Neural cell (in vitro differentiated cells): Measurements from ENCODE around the gene COX14. TPM values are rescaled to one million over a fixed set of nuclear protein-coding genes. Genes with fewer than 3 reads are reported as not detected.

ENCODE experiments used
- H2AFZ ChIP-seq: fragments of 200-600, 300-800 bp; sonication (generic), shearing (Covaris generic); 2 replicates; pipeline ENCODE4 v1.6.0; 2014; ENCODE audit warnings: low read depth, mild to moderate bottlenecking, antibody characterized with exemption, low read length, moderate library complexity
- H3F3A ChIP-seq: fragments of 200-600 bp; shearing (Covaris generic); 2 replicates; pipeline ENCODE4 v1.6.1; 2016; ENCODE audit warnings: mild to moderate bottlenecking, moderate library complexity, mixed read lengths, antibody characterized with exemption, low read length; ENCODE audit not compliant: insufficient read depth, poor library complexity, severe bottlenecking
- H3K27ac ChIP-seq: fragments of 200-600, 300-800 bp; sonication (generic), shearing (Covaris generic); 2 replicates; pipeline ENCODE4 v1.5.1; 2014; ENCODE audit warnings: mild to moderate bottlenecking, low read length, moderate library complexity
- H3K27me3 ChIP-seq: fragments of 300-800, 200-600 bp; sonication (generic), shearing (Covaris generic); 2 replicates; pipeline ENCODE4 v1.6.0; 2014; ENCODE audit warnings: mild to moderate bottlenecking, low read depth, low read length, moderate library complexity; ENCODE audit not compliant: insufficient read depth
- H3K36me3 ChIP-seq: fragments of 300-800, 200-600 bp; sonication (generic), shearing (Covaris generic); 2 replicates; pipeline ENCODE4 v1.5.1; 2014; ENCODE audit warnings: mild to moderate bottlenecking, antibody characterized with exemption, low read length, moderate library complexity; ENCODE audit not compliant: insufficient read depth
- H3K4me2 ChIP-seq: fragments of 300-800, 200-600 bp; sonication (generic), shearing (Covaris generic); 2 replicates; pipeline ENCODE4 v1.6.0; 2014; ENCODE audit warnings: mild to moderate bottlenecking, low read length
- H3K4me3 ChIP-seq: fragments of 300-800, 200-600 bp; sonication (generic), shearing (Covaris generic); 2 replicates; pipeline ENCODE4 v1.5.1; 2014; ENCODE audit warnings: mild to moderate bottlenecking, low read length, moderate library complexity
- H3K79me2 ChIP-seq: fragments of 200-600 bp; shearing (Covaris generic); replicated peaks from 2 replicates; pipeline ENCODE4 v1.6.0; 2014; ENCODE audit warnings: mild to moderate bottlenecking, low read length, moderate library complexity; ENCODE audit not compliant: insufficient read depth
- H3K9ac ChIP-seq: fragments of 300-800, 200-600 bp; sonication (generic), shearing (Covaris generic); 2 replicates; pipeline ENCODE4 v1.6.1; 2016; ENCODE audit warnings: mild to moderate bottlenecking, low read length, mixed read lengths
- H3K9me2 ChIP-seq: fragments of 200-600 bp; shearing (Covaris generic); 2 replicates; pipeline ENCODE4 v1.6.1; 2016; ENCODE audit warnings: mild to moderate bottlenecking, low read length, mixed read lengths; ENCODE audit not compliant: insufficient read depth
- H3K9me3 ChIP-seq: fragments of 200-600, 300-800 bp; sonication (generic), shearing (Covaris generic); 2 replicates; pipeline ENCODE4 v1.6.1; 2016; ENCODE audit warnings: mild to moderate bottlenecking, mixed run types, low read length, moderate library complexity, mixed read lengths
- H4K20me1 ChIP-seq: fragments of 200-600 bp; shearing (Covaris generic); 2 replicates; pipeline ENCODE4 v1.6.1; 2016; ENCODE audit warnings: mild to moderate bottlenecking, mixed run types; ENCODE audit not compliant: insufficient read depth
- EP300 ChIP-seq: fragments of 450-650 bp; conservative IDR thresholded peaks from 2 replicates; pipeline ENCODE4 v1.6.1; 2014; ENCODE audit warnings: antibody characterized with exemption, mild to moderate bottlenecking, moderate library complexity; ENCODE audit not compliant: poor library complexity, severe bottlenecking
- EZH2 ChIP-seq: fragments of 200-600, 300-800 bp; shearing (Covaris generic), sonication (generic); IDR thresholded peaks from 2 replicates; pipeline ENCODE4 v1.6.1; 2014; ENCODE audit warnings: antibody characterized with exemption, low read length, borderline replicate concordance, mild to moderate bottlenecking; ENCODE audit not compliant: insufficient read depth, poor library complexity, severe bottlenecking
- MXI1 ChIP-seq: fragments of 450-650 bp; conservative IDR thresholded peaks from 2 replicates; pipeline ENCODE4 v1.6.1; 2014; ENCODE audit warnings: antibody characterized with exemption, mild to moderate bottlenecking; ENCODE audit not compliant: poor library complexity, severe bottlenecking
- POLR2AphosphoS5 ChIP-seq: IDR thresholded peaks from 2 replicates; pipeline ENCODE4 v1.6.1; 2012
- RAD21 ChIP-seq: fragments of 450-650 bp; conservative IDR thresholded peaks from 2 replicates; pipeline ENCODE4 v1.6.1; 2014; ENCODE audit warnings: antibody characterized with exemption, mild to moderate bottlenecking, moderate library complexity
- SMC3 ChIP-seq: fragments of 450-650 bp; conservative IDR thresholded peaks from 2 replicates; pipeline ENCODE4 v1.6.1; 2014; ENCODE audit warnings: antibody characterized with exemption, mild to moderate bottlenecking, moderate library complexity; ENCODE audit not compliant: poor library complexity
- TAF1 ChIP-seq: IDR thresholded peaks from 2 replicates; pipeline ENCODE4 v1.6.1; 2012; ENCODE audit warnings: low read depth
- polyA plus RNA-seq: library from polyadenylated mRNA; depleted of rRNA; stranded (reverse); fragments of >200 nt; gene quantifications from 2 replicates; pipeline ENCODE4 v1.2.3, GENCODE V29; 2014
- TF ChIP-seq, protein P1 (sequence below): IDR thresholded peaks from 2 replicates; pipeline ENCODE4 v1.6.1; 2012; ENCODE audit warnings: borderline replicate concordance
- TF ChIP-seq, protein P2 (sequence below): fragments of 450-650 bp; IDR thresholded peaks from 2 replicates; pipeline ENCODE4 v1.5.1; 2014; ENCODE audit warnings: antibody characterized with exemption, mild to moderate bottlenecking, moderate library complexity; ENCODE audit not compliant: poor library complexity, severe bottlenecking

Gene COX14
- polyA plus RNA-seq, 1 donor from 2014 or later, result 79.3 TPM

- Histone ChIP-seq H2AFZ (no peak overlapping the region), H4K20me1 (no peaks in the 10 kb centered on the region)
Measured at GRCh38 chr12:50156641-50157040, 44.6 kb downstream of the COX14 start.

DNA sequence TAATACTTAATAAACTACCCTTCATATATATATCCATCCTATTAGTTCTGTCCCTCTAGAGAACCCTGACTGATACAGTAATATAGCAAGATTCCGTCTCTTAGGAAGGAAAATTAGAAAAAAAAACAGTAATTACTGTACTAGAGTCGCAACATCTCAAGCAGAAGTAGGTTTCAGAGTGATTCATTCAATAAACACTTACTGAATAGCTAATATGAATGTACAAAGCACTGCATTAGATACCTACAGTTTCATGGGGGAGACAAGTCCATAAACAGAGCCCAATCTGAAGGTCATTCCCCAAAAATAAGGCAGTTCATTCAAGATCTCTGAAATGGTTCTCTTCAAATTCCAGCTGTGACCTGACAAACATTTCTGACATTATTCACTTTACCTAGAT, 45.2 kb downstream of the COX14 start:
- H3K4me2 ChIP-seq, result no peak overlapping the region
- no peaks in the 10 kb centered on the region for H3K9me3 ChIP-seq
- H3K79me2 ChIP-seq, result peaks cover 33% of the 10 kb centered on the region
- no peak overlapping the region for H3K9ac ChIP-seq
- no peaks in the 10 kb centered on the region for H3K9me2 ChIP-seq
- no peaks in the 10 kb centered on the region for H3F3A ChIP-seq
- no peak overlapping the region for H2AFZ ChIP-seq
- no peaks in the 10 kb centered on the region for H3K27me3 ChIP-seq
- no peaks in the 10 kb centered on the region for H4K20me1 ChIP-seq
- TF ChIP-seq TAF1 (no peak), EZH2 (no peak), RAD21 (no peak), EP300 (no peak)
- H3K4me3 ChIP-seq, result no peak overlapping the region
- no peak overlapping the region for H3K27ac ChIP-seq
- no peaks in the 10 kb centered on the region for H3K36me3 ChIP-seq

More at GRCh38 chr12:50156641-50157040, 44.6 kb downstream of the COX14 start:
- no peak overlapping the region for H3K4me2 ChIP-seq
- H3K9ac ChIP-seq, result no peak overlapping the region
- no peak for TF ChIP-seq SMC3
- no peak for TF ChIP-seq POLR2AphosphoS5
- no peak for TF ChIP-seq TAF1
- TF ChIP-seq, protein P1, sequence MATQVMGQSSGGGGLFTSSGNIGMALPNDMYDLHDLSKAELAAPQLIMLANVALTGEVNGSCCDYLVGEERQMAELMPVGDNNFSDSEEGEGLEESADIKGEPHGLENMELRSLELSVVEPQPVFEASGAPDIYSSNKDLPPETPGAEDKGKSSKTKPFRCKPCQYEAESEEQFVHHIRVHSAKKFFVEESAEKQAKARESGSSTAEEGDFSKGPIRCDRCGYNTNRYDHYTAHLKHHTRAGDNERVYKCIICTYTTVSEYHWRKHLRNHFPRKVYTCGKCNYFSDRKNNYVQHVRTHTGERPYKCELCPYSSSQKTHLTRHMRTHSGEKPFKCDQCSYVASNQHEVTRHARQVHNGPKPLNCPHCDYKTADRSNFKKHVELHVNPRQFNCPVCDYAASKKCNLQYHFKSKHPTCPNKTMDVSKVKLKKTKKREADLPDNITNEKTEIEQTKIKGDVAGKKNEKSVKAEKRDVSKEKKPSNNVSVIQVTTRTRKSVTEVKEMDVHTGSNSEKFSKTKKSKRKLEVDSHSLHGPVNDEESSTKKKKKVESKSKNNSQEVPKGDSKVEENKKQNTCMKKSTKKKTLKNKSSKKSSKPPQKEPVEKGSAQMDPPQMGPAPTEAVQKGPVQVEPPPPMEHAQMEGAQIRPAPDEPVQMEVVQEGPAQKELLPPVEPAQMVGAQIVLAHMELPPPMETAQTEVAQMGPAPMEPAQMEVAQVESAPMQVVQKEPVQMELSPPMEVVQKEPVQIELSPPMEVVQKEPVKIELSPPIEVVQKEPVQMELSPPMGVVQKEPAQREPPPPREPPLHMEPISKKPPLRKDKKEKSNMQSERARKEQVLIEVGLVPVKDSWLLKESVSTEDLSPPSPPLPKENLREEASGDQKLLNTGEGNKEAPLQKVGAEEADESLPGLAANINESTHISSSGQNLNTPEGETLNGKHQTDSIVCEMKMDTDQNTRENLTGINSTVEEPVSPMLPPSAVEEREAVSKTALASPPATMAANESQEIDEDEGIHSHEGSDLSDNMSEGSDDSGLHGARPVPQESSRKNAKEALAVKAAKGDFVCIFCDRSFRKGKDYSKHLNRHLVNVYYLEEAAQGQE, result no peak
- no peak for TF ChIP-seq EZH2
- no peak for TF ChIP-seq MXI1
- TF ChIP-seq EP300, result no peak
- no peak for TF ChIP-seq RAD21
- TF ChIP-seq, protein P2, sequence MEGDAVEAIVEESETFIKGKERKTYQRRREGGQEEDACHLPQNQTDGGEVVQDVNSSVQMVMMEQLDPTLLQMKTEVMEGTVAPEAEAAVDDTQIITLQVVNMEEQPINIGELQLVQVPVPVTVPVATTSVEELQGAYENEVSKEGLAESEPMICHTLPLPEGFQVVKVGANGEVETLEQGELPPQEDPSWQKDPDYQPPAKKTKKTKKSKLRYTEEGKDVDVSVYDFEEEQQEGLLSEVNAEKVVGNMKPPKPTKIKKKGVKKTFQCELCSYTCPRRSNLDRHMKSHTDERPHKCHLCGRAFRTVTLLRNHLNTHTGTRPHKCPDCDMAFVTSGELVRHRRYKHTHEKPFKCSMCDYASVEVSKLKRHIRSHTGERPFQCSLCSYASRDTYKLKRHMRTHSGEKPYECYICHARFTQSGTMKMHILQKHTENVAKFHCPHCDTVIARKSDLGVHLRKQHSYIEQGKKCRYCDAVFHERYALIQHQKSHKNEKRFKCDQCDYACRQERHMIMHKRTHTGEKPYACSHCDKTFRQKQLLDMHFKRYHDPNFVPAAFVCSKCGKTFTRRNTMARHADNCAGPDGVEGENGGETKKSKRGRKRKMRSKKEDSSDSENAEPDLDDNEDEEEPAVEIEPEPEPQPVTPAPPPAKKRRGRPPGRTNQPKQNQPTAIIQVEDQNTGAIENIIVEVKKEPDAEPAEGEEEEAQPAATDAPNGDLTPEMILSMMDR, result no peak
- H3K9me2 ChIP-seq, result no peaks in the 10 kb centered on the region
- H3K9me3 ChIP-seq, result no peaks in the 10 kb centered on the region
- H3K36me3 ChIP-seq, result no peaks in the 10 kb centered on the region
- H3K4me3 ChIP-seq, result no peak overlapping the region
- H3K79me2 ChIP-seq, result peaks cover 36% of the 10 kb centered on the region
- no peaks in the 10 kb centered on the region for H3K27me3 ChIP-seq
- H3K27ac ChIP-seq, result no peak overlapping the region
- no peaks in the 10 kb centered on the region for H3F3A ChIP-seq

DNA sequence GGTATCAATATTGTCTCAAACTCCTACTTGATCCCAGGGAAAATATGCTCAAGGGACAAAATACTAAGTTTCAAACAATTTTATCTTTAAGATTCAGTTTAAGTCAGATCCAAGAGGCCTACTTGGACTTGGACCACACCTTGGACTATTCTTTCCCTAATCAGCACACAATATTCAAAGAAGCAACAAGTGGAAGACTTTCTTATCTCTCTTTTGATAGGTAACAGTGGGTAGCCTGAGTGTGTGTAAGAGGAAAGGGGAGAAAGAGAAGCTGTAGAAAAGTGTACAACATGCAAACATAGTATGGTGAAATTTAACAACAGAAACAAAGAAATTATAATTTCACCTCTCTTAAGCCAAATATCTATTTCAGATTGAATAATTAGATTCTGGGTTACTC, 48.6 kb downstream of the COX14 start:
- H3K9ac ChIP-seq, result no peak overlapping the region
- no peaks in the 10 kb centered on the region for H4K20me1 ChIP-seq
- H3K79me2 ChIP-seq, result peaks cover 43% of the 10 kb centered on the region
- no peak overlapping the region for H3K4me3 ChIP-seq
- no peak overlapping the region for H3K4me2 ChIP-seq
- no peaks in the 10 kb centered on the region for H3K36me3 ChIP-seq
- no peaks in the 10 kb centered on the region for H3K9me2 ChIP-seq
- no peaks in the 10 kb centered on the region for H3K27me3 ChIP-seq
- H3K27ac ChIP-seq, result peak overlapping the region; percentile 23
- H3K9me3 ChIP-seq, result no peaks in the 10 kb centered on the region
- TF ChIP-seq EZH2 (no peak), TAF1 (no peak), EP300 (no peak), MXI1 (no peak), POLR2AphosphoS5 (no peak), SMC3 (no peak), RAD21 (no peak)
- TF ChIP-seq, protein P2, result no peak
- TF ChIP-seq, protein P1, result no peak
- no peaks in the 10 kb centered on the region for H3F3A ChIP-seq
- no peak overlapping the region for H2AFZ ChIP-seq
